ENCODE results near the gene CLEC7A.

DNA sequence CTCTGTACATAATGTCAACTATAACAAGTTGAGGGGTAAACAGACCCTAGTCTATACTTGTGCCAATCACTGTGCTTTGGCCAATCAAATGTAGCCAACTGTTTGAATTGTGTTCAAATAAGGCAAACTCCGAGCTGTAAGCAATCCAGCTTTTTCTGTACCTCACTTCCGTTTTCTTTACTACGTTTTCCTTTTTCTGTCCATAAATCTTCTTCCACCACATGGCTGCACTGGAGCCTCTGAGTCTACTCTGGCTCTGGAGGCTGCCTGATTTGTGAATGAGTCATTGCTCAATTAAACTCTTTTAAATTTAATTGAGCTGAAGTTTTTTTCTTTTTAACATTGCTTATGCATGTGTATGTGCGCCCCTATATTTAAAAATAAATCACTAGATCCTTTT, 60.9 kb downstream of the CLEC7A start:
- no peak for TF ChIP-seq POLR2AphosphoS5 (IDR thresholded peaks at IDR 0.05)
- TF ChIP-seq, protein P1, sequence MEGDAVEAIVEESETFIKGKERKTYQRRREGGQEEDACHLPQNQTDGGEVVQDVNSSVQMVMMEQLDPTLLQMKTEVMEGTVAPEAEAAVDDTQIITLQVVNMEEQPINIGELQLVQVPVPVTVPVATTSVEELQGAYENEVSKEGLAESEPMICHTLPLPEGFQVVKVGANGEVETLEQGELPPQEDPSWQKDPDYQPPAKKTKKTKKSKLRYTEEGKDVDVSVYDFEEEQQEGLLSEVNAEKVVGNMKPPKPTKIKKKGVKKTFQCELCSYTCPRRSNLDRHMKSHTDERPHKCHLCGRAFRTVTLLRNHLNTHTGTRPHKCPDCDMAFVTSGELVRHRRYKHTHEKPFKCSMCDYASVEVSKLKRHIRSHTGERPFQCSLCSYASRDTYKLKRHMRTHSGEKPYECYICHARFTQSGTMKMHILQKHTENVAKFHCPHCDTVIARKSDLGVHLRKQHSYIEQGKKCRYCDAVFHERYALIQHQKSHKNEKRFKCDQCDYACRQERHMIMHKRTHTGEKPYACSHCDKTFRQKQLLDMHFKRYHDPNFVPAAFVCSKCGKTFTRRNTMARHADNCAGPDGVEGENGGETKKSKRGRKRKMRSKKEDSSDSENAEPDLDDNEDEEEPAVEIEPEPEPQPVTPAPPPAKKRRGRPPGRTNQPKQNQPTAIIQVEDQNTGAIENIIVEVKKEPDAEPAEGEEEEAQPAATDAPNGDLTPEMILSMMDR (IDR thresholded peaks at IDR 0.05): no peak
